Chondrocyte (in vitro differentiated cells): ENCODE data around the gene CYGB. TPM values are rescaled to one million over a fixed set of nuclear protein-coding genes. Genes with fewer than 3 reads are reported as not detected.

Source experiments
- DNase-seq: peaks from one replicate; pipeline ENCODE4 v3.0.0; 2021; ENCODE audit warnings: mixed read lengths, low spot score
- H3K27ac Mint-ChIP-seq: one replicate; pipeline ENCODE4 v1.8.0; 2021; ENCODE audit warnings: mild to moderate bottlenecking, moderate library complexity, mixed read lengths; ENCODE audit not compliant: unreplicated experiment
- H3K27me3 Mint-ChIP-seq: 2 replicates; pipeline ENCODE4 v1.8.0; 2021; ENCODE audit warnings: low read depth, mixed read lengths
- H3K36me3 Mint-ChIP-seq: 2 replicates; pipeline ENCODE4 v1.8.0; 2021; ENCODE audit warnings: low read depth, mixed read lengths
- H3K4me1 Mint-ChIP-seq: 2 replicates; pipeline ENCODE4 v1.8.0; 2021; ENCODE audit warnings: low read depth, mild to moderate bottlenecking, mixed read lengths
- H3K4me3 Mint-ChIP-seq: one replicate; pipeline ENCODE4 v1.8.0; 2021; ENCODE audit warnings: mild to moderate bottlenecking, moderate library complexity, mixed read lengths; ENCODE audit not compliant: unreplicated experiment
- H3K9me3 Mint-ChIP-seq: 2 replicates; pipeline ENCODE4 v1.8.0; 2021; ENCODE audit warnings: low read depth, mixed read lengths
- total RNA-seq: library from RNA; stranded (reverse); gene quantifications from 3 replicates; pipeline ENCODE4 v1.2.1, GENCODE V29; 2021
- TF ChIP-seq, protein P1 (sequence below): fragments of 200-600 bp; sonication (generic); IDR thresholded peaks from 2 replicates; pipeline ENCODE4 v1.5.0; 2021; ENCODE audit warnings: antibody characterized with exemption, mild to moderate bottlenecking, moderate library complexity

The CYGB gene
- total RNA-seq, 1 donor from 2014 or later = 5.4 TPM

DNA sequence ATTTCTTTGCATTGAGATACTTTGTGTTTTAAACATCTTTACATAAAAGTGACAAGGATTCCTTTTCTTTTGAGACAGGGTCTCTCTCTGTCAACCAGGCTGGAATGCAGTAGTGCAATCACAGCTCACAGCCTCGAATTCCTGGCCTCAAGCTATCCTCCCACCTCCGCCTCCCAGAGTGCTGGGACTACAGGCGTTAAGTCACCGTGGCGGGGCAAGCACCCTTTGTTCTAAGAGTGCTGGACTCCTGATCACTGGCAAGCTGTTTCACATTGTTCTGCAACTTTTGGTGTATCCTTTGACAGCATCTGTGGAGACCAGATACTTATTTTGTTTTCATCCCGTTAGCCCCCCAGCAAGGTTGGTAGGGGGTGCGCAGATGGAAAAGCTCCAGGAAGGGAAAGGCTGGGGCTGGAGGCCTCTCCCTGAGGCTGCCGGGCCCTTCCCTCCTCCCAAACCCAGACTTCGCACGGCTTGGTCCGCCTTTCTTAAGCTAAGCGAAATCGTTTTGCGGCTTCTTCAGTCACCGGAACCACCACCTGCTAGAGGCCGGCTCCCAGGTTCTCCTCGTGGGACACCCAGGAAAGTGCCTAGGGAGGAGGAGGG is 47.0 kb upstream of the CYGB start:
- H3K36me3 Mint-ChIP-seq = no peaks in the 10 kb centered on the region

DNA sequence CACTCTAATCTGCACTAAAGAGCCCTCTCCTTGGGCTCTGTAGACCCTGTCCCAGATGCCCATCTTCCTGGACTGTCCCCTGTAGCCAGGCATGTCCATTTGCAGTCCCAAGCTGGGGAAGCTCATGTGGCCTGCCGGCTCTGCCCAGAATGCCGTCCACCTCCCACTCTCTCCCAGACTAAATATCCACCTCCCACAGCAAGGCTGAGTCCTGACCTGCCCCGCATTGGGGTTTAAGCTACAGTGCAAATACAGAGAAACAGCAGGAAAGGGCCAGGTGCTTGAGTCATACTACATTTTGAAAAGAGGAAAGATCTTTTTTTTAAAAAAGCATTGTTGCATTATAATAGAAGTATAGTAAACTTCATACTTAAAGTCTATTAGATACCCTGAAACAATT is 45.2 kb upstream of the CYGB start:
- DNase-seq = peak; percentile 43
- Mint-ChIP-seq H3K27me3 (peaks cover 2% of the 10 kb centered on the region), H3K36me3 (no peaks in the 10 kb centered on the region), H3K9me3 (no peaks in the 10 kb centered on the region), H3K4me1 (peaks cover 21% of the 10 kb centered on the region), H3K4me3 (no peak overlapping the region), H3K27ac (no peak overlapping the region)
- TF ChIP-seq, protein P1, sequence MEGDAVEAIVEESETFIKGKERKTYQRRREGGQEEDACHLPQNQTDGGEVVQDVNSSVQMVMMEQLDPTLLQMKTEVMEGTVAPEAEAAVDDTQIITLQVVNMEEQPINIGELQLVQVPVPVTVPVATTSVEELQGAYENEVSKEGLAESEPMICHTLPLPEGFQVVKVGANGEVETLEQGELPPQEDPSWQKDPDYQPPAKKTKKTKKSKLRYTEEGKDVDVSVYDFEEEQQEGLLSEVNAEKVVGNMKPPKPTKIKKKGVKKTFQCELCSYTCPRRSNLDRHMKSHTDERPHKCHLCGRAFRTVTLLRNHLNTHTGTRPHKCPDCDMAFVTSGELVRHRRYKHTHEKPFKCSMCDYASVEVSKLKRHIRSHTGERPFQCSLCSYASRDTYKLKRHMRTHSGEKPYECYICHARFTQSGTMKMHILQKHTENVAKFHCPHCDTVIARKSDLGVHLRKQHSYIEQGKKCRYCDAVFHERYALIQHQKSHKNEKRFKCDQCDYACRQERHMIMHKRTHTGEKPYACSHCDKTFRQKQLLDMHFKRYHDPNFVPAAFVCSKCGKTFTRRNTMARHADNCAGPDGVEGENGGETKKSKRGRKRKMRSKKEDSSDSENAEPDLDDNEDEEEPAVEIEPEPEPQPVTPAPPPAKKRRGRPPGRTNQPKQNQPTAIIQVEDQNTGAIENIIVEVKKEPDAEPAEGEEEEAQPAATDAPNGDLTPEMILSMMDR = no peak

More for the DNA sequence above, 47.0 kb upstream of the CYGB start:
- Mint-ChIP-seq H3K27ac (no peak overlapping the region), H3K27me3 (peaks cover 10% of the 10 kb centered on the region), H3K4me1 (peaks cover 25% of the 10 kb centered on the region), H3K9me3 (no peaks in the 10 kb centered on the region), H3K4me3 (peak overlapping the region; percentile 64)
- TF ChIP-seq, protein P1 = no peak
- DNase-seq = no peak

DNA sequence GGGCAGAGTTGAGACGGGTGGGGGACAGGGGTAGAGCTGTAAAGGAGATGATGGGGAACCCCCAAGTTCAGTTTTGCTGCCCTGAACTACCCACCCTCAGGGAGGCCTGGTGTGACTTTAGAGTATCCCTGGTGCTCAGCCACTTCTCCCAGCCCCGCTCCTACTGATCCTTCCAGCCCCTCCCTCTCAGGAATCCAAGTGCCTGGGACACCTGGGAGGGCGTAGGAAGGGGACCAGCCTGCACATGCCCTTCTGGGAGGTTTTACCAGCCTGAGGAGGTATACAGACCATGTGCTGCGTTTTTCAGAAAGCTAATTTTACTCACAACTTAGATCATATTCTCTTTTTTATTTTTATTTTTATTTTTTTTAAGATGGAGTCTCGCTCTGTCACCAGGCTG is 44.0 kb upstream of the CYGB start:
- no peak for DNase-seq
- H3K36me3 Mint-ChIP-seq = no peaks in the 10 kb centered on the region
- TF ChIP-seq, protein P1 = no peak
- H3K9me3 Mint-ChIP-seq = no peaks in the 10 kb centered on the region
- H3K27ac Mint-ChIP-seq = no peak overlapping the region
- H3K27me3 Mint-ChIP-seq = no peaks in the 10 kb centered on the region
- no peak overlapping the region for H3K4me3 Mint-ChIP-seq
- peaks cover 21% of the 10 kb centered on the region for H3K4me1 Mint-ChIP-seq

- Mint-ChIP-seq H3K27me3 (no peaks in the 10 kb centered on the region), H3K36me3 (no peaks in the 10 kb centered on the region), H3K9me3 (no peaks in the 10 kb centered on the region), H3K27ac (no peak overlapping the region), H3K4me1 (peaks cover 21% of the 10 kb centered on the region), H3K4me3 (no peak overlapping the region)
- DNase-seq = no peak
- TF ChIP-seq, protein P1 = no peak
These were observed 41.8 kb upstream of the CYGB start for GRCh38 chr17:76579281-76579680.

GRCh38 chr17:76578376-76578775 is 40.9 kb upstream of the CYGB start:
- Mint-ChIP-seq H3K27me3 (no peaks in the 10 kb centered on the region), H3K4me3 (no peak overlapping the region)

More at GRCh38 chr17:76578376-76578775, 40.9 kb upstream of the CYGB start:
- TF ChIP-seq, protein P1 = no peak
- H3K9me3 Mint-ChIP-seq = no peaks in the 10 kb centered on the region
- no peak overlapping the region for H3K27ac Mint-ChIP-seq
- H3K4me1 Mint-ChIP-seq = peaks cover 21% of the 10 kb centered on the region
- DNase-seq = no peak
- no peaks in the 10 kb centered on the region for H3K36me3 Mint-ChIP-seq
